ENCODE measurements around the gene SMYD3. TPM values are rescaled to one million over a fixed set of nuclear protein-coding genes. Genes with fewer than 3 reads are reported as not detected.

SMYD3 gene
- total RNA-seq, 1 experiment from 2014 or later, result 17.4 TPM

GRCh38 chr1:246166841-246167240 is 340.2 kb downstream of the SMYD3 start:
- no peaks in the 10 kb centered on the region for H3K36me3 ChIP-seq (ENCODE audit: control insufficient read depth, insufficient read depth, low read length)
- no peaks in the 10 kb centered on the region for H3K4me1 ChIP-seq (ENCODE audit: control insufficient read depth, insufficient read depth, low read length)
- POLR2A ChIA-PET, result no interaction called here
- no peaks in the 10 kb centered on the region for H3K27me3 ChIP-seq (ENCODE audit: control insufficient read depth, insufficient read depth, low read length)
- intact Hi-C loops (cut with micrococcal nuclease; ENCODE audit: unreplicated experiment), result no loop called here
- no peak overlapping the region for H3K27ac ChIP-seq (ENCODE audit: low read length)
- CTCF ChIA-PET, result no interaction called here
- in situ Hi-C loops (cut with HindIII; ENCODE audit: low pct_unique_long_range_greater_than_20kb, low sequenced_read_pairs), result no loop called here
- no peak overlapping the region for H3K4me3 ChIP-seq (ENCODE audit: low read depth in 2 of 2, low read length in 2 of 2)
- H3K9me3 ChIP-seq (ENCODE audit: control insufficient read depth, insufficient read depth, low read depth, low read length), result no peaks in the 10 kb centered on the region
- ATAC-seq (no peak), DNase-seq (ENCODE audit: low read depth, low spot score) (no peak)
- no TSS peak for BruUV-seq (replicated peaks)
- TF ChIP-seq POLR2AphosphoS5 (IDR thresholded peaks at IDR 0.05; ENCODE audit: low read depth, low read length), result no peak
- no peak for TF ChIP-seq REST (IDR thresholded peaks at IDR 0.05; ENCODE audit: insufficient read depth in 1 of 2, low read depth in 2 of 2, low read length in 1 of 2)
- TF ChIP-seq TCF7L2 (IDR thresholded peaks at IDR 0.05; ENCODE audit: low read depth, low read length), result no peak
- no peak for TF ChIP-seq CTCF (IDR thresholded peaks at IDR 0.05)

- H3K9me3 ChIP-seq (ENCODE audit: control insufficient read depth, insufficient read depth, low read depth, low read length), result no peaks in the 10 kb centered on the region
- H3K4me3 ChIP-seq (ENCODE audit: low read depth in 2 of 2, low read length in 2 of 2), result no peak overlapping the region
- ATAC-seq (no peak), DNase-seq (ENCODE audit: low read depth, low spot score) (no peak)
- in situ Hi-C loops (cut with HindIII; ENCODE audit: low pct_unique_long_range_greater_than_20kb, low sequenced_read_pairs) (no loop called here), intact Hi-C loops (cut with micrococcal nuclease; ENCODE audit: unreplicated experiment) (no loop called here)
- H3K36me3 ChIP-seq (ENCODE audit: control insufficient read depth, insufficient read depth, low read length), result no peaks in the 10 kb centered on the region
- no peak overlapping the region for H3K27ac ChIP-seq (ENCODE audit: low read length)
- CTCF ChIA-PET, result no interaction called here
- no peak for TF ChIP-seq SIN3A (IDR thresholded peaks at IDR 0.05; ENCODE audit: borderline replicate concordance, insufficient read depth, low read depth, low read length)
- no peak for TF ChIP-seq POLR2AphosphoS5 (IDR thresholded peaks at IDR 0.05; ENCODE audit: low read depth, low read length)
- TF ChIP-seq REST (IDR thresholded peaks at IDR 0.05; ENCODE audit: insufficient read depth in 1 of 2, low read depth in 2 of 2, low read length in 1 of 2), result no peak
- no peak for TF ChIP-seq TCF7L2 (IDR thresholded peaks at IDR 0.05; ENCODE audit: low read depth, low read length)
- TF ChIP-seq CTCF (IDR thresholded peaks at IDR 0.05), result no peak
- H3K4me1 ChIP-seq (ENCODE audit: control insufficient read depth, insufficient read depth, low read length), result no peaks in the 10 kb centered on the region
- POLR2A ChIA-PET, result no interaction called here
- H3K27me3 ChIP-seq (ENCODE audit: control insufficient read depth, insufficient read depth, low read length), result no peaks in the 10 kb centered on the region
- no TSS peak for BruUV-seq (replicated peaks)
Measured at GRCh38 chr1:246165826-246166709, 341.0 kb downstream of the SMYD3 start.

All from Panc1 (cell line).